CD4-positive, alpha-beta T cell treated with Interleukin-17A for 4 hours (primary cell): ENCODE data around the gene EXTL1.
"Not testable (repeated sequence)": the region's sequence is repeated elsewhere in the genome, so short reads cannot be mapped to it uniquely, and the experiment has no call there.

Source experiments
- DNase-seq: peaks from one replicate; pipeline ENCODE4 v3.0.0-alpha.2; 2020; ENCODE audit warnings: mixed read lengths

Gene EXTL1, protein sequence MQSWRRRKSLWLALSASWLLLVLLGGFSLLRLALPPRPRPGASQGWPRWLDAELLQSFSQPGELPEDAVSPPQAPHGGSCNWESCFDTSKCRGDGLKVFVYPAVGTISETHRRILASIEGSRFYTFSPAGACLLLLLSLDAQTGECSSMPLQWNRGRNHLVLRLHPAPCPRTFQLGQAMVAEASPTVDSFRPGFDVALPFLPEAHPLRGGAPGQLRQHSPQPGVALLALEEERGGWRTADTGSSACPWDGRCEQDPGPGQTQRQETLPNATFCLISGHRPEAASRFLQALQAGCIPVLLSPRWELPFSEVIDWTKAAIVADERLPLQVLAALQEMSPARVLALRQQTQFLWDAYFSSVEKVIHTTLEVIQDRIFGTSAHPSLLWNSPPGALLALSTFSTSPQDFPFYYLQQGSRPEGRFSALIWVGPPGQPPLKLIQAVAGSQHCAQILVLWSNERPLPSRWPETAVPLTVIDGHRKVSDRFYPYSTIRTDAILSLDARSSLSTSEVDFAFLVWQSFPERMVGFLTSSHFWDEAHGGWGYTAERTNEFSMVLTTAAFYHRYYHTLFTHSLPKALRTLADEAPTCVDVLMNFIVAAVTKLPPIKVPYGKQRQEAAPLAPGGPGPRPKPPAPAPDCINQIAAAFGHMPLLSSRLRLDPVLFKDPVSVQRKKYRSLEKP

DNA sequence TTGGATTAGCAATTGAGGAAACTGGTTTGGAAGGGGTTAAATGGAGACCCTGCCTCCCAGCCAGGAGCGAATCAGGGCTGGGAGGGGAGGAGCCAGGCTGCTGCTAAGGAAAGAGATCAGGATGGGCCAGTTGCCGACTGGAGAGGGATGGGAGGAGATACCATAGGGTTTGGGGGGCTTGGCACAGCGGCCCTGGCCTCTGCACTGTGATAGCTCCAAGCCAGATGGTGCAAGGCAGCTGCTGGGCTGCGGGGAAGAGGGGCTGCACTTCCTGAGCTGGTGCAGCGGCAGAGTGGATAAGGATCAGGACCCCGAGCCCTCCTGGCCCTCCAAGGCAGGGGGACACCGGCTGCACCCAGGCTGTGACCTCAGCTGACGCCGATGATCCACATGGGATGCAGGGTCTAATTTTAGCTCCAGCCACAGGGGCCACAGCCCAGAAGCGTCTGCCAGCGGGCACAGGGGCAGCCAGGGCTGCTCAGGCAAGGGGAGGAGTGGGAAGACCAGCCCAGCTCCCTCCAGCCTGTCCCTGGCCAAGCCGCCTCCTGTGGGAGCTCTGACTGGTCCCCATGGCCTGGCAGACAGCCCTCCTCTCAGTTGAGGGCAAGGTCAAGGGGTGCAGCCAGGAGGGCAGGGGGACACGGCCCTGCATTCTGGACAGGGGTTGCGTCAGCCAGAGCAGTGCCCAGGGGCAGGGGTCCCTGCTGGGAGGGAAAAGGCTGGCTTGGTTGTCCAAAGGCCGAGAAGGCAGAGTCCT is at the start of gene EXTL1:
EXTL1 (plus strand) TSS at position 129 of the 757 bp plus-strand sequence. CDS start 872 bp downstream, outside the sequence.
- no peak for DNase-seq

DNA sequence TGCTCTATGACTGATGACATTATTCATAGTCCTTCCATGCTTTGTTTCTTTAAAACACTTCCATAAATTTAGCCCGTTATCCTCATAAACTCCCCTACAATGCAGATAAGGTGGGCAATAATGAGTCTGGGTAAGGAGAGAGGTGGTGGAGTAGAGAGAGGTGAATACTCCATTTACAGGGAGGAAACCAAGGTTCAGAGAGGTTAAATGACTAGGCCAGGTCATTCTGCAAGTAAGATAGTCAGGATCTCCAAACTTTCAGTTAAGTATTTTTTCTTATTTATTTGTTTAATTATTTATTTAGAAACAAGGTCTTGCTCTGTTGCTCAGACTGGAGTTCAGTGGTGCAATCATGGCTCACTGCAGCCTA is 49.8 kb upstream of the EXTL1 start:
- DNase-seq: no peak

DNA sequence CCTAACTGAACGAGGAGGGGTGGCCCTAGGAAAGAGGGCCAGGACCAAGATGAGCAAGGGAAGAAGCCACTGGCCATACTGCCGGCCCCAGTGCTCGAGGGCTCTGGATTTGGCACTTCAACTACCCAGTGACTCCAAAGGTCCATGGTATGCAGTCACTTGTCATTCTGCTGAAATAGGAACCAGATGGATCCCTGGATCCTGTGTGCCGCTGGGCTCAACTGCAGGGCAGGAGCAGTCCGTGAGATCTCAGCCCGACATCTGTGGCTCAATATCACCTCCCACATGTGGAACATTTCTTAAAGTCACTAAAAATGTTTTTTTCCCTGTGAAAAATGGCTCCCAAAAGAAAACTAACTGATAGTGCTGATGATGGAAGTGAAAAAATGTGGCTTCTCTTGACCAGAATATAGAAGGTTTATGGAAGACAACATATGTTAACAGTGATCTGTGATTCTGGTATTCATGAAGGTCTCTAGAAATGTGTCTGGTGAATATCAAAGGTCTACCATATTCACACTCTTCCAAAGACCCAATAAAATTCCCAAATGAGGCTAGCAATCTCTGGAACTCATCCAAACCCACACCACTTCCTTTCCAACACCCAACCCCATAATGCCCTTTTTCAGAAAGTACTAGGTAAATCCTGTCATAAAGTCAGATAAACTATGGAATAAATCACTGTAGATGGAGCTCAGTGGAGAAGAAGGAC is 47.8 kb upstream of the EXTL1 start:
- DNase-seq: no peak

DNA sequence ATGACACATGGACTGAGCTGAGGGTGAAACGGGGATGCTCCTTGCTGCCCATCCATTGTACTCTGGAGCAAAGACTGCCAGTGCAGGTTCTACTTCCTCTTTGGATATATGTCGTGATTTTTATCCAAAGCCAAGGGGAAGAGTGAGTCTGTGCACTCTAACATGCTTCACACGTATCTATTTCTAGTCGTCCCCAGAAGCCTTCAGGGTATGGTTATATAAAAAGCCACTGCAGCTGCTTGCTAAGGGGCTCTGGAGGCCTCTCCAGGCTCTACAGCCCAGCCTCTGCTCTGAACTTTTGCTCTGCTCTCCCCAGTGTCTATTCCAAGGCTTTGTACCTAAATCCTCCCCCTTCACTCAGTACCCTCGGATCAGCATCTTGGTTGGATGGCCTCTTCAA is 43.8 kb upstream of the EXTL1 start:
- no peak for DNase-seq

DNA sequence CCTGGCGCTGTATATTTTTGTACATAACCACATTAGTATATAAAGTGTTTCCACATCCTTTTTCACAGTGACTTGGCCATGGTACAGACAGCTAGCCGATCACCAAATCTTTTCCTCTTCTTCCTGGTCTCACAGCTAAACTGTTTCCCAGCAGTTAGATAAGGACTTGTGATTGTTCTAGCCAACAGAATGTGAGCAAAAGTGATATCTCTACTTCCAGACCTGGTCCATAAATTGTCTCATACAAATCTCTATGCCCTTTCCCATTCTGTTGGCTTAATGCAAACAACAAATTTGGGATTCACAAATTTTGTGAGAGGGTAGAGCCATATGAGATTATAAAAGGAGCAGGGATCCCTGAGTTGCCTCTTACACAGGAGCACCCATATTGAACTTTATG is 43.2 kb upstream of the EXTL1 start:
- DNase-seq: no peak

DNA sequence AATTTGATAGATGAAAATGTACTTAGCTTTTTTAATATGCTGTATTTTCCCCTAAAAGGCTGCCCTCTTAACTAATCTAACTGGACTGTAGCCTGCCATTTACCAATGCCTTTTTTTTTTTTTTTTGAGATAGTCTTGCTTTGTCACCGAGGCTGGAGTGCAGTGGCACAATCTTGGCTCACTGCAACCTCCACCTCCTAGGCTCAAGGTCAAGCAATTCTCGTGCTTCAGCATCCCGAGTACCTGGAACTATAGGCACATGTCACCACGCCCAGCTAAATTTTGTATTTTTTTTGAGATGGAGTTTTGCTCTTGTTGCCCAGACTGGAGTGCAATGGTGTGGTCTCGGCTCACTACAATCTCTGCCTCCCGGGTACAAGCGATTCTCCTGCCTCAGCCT is 42.4 kb upstream of the EXTL1 start:
- DNase-seq: no peak

DNA sequence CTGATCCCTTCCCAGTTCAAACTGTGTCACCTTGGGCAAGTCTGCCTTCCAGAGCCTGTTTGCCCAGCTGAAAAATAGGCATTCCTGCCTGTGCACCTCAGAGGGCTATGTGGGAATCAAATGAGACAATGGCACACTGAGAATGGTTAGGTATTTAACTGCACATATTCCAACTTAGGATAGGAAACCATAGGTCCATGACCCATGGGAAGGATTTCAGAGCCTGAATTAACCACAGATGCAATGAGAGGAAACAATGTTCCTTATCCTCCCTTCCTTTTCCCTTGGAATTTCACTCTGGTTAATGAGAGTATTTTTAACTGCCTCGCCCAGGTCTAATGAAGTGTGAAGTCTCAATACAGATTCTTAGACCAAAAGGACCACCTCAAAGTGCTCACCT is 36.4 kb upstream of the EXTL1 start:
- DNase-seq: no peak

DNA sequence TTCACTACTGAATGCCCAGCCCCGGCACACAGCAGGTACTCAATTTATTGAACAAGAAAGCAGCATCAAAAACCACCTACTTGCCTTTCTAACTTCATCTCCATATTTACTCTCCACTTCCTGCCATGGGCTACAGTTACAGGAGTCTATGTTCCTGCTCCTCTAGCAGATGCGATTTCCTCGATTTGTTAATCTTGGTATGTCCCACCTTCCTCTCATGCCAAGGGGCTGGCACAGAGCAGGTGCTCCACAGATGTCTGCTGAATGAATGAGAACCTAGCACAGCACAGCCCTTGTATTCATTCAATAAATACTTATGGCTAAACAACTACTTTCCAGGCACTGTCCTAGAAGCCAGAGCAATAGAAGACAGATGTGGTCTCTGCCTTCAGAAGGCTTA is 35.9 kb upstream of the EXTL1 start:
- DNase-seq: no peak

DNA sequence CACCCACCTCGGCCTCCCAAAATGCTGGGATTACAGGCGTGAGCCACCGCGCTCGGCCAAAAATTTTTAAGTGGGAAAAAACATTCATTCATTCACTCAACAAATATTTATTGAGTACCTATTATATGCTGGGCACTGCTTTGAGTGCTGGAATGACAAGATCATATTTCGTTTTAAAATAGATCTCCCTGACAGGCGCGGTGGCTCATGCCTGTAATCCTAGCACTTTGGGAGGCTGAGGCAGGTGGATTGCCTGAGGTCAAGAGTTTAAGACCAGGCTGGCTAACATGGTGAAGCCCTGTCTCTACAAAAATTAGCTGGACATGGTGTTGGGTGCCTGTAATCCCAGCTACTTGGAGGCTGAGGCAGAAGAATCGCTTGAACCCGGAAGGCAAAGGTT is 34.8 kb upstream of the EXTL1 start:
- not testable (repeated sequence) for DNase-seq

DNA sequence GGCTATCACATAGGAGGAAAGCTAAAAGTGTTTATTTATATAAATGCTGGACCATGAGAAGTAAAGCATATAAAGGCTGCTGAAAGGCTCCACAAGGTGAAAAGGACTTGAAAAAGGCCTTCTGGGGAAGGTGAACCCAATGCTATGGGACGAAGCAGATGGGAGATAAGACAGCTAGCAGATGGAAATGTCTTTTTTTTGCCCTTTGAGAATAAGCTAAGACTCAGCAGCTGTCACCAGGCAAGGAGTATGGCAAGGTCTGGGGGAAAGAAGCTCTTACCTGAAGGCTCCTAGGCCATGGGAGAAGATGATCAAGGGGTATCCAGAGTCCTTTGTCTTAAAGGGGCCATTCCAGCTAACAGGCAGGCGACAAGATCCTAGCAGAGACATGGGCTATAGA is 33.6 kb upstream of the EXTL1 start:
- DNase-seq: no peak

DNA sequence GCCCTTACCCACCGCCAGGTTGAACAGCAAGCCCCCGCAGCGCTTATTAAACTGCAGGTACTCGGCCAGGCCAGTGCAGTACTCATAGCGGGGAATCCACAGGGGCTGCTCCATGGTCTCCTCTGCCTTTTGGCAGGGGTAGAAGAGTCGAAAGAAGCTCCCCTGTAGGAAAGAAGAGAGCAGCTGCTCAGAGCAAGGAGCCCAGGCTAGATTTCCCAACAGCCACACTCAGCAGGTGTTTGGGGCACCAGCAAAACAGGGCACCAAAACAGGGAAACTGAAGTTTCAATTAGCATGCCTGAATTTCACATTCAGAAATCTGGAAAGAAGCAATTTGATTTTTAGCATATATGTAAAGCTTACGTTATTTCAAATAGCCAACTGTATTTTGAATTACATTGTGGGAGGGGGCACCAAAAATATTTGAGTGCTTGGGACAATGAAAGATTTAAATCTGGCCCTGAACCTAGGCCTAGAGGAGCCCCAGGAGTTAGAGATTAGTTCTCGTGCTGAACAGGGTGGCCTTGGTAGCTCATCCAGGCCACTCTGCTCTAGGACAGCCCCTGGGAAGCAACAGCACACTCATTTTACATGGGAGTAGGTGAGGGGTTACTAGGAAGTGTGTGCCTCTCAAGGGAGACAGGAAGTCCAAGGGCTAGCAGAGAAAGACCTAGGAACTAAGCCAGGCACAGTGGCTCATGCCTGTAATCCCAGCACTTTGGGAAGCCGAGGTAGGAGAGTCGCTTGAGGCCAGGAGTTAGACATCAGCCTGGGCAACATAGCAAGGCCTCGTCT is 31.9 kb upstream of the EXTL1 start:
- DNase-seq: no peak

DNA sequence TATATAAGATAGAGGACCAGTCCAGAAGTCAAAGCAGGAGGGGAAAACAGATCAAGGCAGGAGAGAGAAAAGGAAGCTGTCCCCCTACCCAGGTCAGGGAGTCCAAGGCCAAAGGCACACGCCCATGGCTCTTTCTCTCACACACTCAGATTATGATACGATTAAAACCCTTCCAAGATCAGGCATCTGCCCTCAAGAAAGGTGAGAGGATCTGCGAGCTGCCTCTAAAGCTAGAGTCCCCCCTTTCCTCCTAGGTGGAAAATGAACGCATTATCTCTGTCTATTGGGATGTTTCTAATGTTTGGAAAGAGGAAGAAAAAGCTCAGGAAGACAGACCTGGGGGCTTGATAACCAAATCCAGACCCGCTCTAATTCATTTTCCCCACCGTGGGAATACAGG is 31.3 kb upstream of the EXTL1 start:
- no peak for DNase-seq

DNA sequence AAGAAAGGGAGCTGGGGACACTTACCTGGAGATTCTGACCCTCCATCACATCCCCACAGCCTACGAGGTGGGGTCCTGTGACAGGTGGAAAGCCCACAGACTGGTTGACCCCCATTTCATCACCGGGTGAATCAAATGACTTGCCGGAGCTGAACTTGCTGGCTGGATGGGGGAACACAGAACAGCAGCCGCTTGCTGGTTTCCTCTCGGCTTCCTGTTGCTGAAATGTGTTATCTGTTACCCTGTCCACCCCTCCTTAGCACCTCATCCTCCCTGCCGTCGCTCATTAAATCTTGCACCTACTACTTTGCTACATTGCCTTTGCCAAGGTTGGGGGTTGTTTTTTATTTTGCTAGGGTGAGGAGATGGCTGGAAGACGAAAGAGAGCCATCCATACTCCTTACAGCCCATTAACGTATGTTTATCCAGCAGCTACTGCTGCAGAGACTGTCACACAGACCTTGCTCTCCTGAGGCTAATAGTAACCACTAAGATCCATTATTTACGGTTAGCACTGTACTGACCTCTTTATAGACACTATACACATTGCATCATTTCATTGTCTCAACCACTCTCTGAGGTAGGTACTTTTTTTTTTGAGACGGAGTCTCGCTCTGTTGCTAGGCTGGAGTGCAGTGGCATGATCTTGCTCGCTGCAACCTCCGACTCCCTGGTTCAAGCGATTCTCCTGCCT is 30.7 kb upstream of the EXTL1 start:
- peak; percentile 74 for DNase-seq

DNA sequence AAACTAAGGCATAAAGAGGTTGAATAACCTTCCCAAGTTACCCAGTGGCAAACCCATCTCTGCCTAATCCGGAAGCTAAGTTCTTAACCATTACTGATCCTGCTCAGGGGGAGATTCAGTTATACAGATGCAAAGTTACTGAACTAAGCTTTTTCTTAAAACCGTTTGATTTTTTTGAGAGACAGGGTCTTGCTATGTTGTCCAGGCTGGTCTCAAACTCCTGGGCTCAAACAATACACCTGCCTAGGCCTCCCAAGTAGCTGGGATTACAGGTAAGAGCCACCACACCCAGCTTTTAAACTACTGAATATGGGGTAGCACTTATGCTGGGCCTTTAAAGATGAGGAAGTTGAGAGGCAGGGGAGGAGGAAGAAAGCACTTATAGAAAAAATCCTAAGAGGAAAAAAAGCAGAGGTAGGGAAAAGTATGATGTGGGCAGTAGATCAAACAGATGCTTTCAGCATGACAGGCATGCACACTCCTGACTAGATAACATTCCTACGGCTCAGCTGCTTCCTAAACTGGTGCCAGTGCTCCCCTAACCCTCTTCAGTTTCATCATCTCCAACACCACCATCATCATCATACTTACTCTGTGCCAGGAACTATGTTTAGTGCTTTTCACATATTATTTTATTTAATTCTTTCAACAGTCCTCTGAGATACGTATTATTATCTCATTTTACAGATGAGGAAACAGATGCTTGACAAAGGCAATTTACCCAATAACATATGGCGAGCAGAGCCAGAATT is 29.5 kb upstream of the EXTL1 start:
- no peak for DNase-seq

DNA sequence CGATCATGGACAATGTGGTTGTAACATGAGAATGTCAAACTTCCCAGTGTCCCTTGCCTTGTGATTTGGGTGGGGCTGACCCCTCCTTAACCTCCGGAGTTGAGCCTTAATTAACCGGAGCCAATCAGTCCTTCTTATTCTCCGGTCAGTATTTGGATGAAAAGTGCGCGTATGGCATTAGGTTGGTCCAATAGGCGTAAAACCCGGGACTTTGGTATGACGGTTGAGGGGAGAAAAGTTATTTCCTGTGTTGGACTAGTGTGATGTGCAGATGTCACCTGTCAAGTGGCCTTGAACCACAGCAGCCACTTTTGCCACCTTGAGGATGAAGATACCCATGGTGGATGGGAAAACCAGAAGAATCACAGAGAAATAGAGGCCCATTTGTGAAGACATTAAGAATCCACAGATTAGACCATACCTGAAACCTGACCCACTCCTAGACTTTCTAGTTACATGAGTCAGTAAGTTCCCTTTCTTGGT is 28.8 kb upstream of the EXTL1 start:
- no peak for DNase-seq

DNA sequence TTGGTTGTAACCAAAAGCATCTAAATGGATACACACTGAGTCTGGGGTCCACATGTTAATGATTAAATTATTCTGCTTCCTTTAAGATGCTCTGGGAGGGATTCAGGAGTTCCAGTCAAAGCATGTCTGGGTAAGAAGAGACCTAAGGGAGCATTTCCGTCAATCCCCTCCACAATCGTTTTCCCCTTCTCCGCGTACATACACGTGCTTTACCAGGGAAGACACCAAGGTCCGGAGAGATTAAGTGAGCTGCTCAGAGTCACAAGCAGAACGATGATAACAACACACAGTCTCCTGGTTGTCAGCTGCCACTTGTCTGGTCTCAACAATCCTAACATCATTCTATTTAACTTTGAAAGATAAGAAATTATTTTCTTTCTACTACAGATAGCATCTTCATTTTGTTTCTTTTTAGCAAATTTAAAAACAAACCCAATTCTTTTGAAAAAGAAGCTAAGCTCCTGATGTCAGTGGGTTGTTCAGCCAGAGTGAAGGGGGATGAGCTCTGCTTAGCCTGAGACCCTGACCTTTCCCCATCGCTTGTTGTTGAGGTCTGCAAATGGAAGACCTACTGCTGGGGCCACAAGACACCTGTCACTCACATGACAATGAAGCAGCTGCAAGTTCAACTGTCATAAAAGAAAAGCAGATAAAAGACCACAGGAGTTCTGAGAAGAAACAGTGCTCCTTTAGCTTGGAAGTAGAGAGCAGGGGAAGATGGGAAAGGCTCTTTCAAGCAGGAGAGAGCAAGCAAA is 28.2 kb upstream of the EXTL1 start:
- DNase-seq: no peak

DNA sequence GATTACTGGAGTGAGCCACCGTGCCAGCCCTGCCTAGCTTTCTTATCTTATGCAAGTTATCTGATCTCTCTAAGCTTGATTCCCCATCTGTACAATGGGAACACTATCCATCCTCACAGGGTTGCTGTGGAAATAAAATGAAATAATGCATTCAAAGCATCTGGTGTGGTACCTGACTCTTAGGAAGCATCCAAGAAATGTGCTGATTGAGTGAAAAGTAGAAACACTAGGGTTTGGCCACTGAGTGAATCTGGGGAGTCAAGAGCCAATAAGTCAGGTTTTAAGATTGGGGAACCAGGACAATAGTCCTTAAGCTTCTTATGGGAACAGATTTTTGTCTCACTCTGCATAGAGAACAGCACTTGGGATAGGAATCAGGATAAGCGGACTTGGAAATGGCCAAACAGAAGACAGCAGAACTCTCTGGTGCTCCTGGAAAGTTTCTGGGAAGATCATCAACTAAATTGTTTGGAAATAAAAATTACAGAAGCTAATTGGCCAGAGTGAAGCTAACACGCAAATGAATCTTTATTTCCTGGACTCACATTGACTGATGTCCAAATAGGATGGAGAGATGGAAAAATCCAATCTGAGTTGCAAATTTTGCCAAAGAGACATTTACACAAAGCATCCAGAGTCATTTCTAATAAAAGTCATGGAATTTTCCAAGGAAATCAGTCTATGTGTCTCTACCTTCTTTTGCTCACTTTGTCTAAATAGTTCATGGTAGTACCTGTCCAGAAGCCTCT is 27.0 kb upstream of the EXTL1 start:
- DNase-seq: no peak

DNA sequence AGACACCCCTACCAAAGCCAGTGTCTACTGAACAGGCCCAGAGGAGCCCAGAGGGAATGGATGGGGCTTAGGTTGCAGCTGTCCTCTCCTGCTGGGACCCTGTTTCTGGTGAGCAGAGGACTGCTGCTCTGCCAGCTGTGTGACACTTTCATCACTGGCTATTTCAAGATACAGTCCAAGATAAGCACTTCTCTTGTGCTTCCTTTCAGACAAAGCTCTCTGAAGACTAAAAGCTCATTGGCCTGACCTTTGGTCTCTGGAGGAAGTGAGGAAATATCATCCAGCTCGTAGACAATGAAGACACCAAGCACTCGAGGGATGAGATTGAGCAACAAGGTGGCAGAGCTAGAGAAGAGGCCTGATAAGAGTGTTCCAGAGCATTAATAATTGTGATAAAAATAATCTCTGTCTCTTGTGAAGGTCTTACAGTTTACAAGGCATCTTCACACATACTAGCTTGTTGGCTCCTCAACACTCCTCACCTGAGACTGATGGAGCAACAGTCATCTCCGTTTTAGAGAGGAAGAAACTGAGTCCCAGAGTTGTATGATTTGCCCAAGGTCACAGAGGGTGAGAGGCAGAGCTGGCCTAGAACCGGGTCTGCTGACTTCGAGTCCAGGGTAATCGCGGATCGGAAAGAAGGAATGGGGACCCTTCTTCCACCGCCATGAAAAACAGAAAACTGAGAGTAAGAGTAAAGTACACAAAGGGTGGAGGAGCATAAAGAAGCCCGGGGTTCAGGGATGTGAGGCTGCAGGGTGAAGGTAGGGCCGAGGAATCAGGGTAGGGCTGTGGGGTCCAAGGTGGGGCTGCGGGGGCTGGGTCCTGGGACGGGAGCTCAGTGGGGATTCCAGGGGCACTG is 24.4 kb upstream of the EXTL1 start:
- peak; percentile 17 for DNase-seq
